CD4-positive, alpha-beta T cell treated with Interferon alpha-2 for 1 hour (primary cell): ENCODE measurements around the gene ESR2.
"Not testable (repeated sequence)": the region's sequence is repeated elsewhere in the genome, so short reads cannot be mapped to it uniquely, and the experiment has no call there.

Experiments used
- DNase-seq, 2 donors: peaks; one replicate each; pipeline ENCODE4 v3.0.0-alpha.2; 2020 to 2022

ESR2 gene

GRCh38 chr14:64196056-64196455 is 98.1 kb downstream of the ESR2 start:
- no peak for DNase-seq

- DNase-seq = peak in 1 of 2 donors; percentile 49
Observed at GRCh38 chr14:64195199-64195598, 99.0 kb downstream of the ESR2 start.

GRCh38 chr14:64194404-64194803 is 99.8 kb downstream of the ESR2 start:
- no peak for DNase-seq

- DNase-seq = no peak
Observed at GRCh38 chr14:64193821-64194220, 100.3 kb downstream of the ESR2 start.

GRCh38 chr14:64191756-64192155 is 102.4 kb downstream of the ESR2 start:
- DNase-seq = no peak

GRCh38 chr14:64190974-64191502 is 103.1 kb downstream of the ESR2 start:
- DNase-seq = no peak

GRCh38 chr14:64187331-64187730 is 106.8 kb downstream of the ESR2 start:
- DNase-seq = no peak

- DNase-seq = no peak
Observed at GRCh38 chr14:64186231-64187129, 107.7 kb downstream of the ESR2 start.

GRCh38 chr14:64185184-64185583 is 109.0 kb downstream of the ESR2 start:
- DNase-seq = no peak

- no peak for DNase-seq
Observed at GRCh38 chr14:64184103-64184729, 110.0 kb downstream of the ESR2 start.

GRCh38 chr14:64182908-64183307 is 111.3 kb downstream of the ESR2 start:
- not testable (repeated sequence) for DNase-seq

- no peak for DNase-seq
Observed at GRCh38 chr14:64178814-64179213, 115.4 kb downstream of the ESR2 start.

- no peak for DNase-seq
Observed at GRCh38 chr14:64176330-64176729, 117.8 kb downstream of the ESR2 start.

- no peak for DNase-seq
Observed at GRCh38 chr14:64174922-64175782, 119.0 kb downstream of the ESR2 start.

GRCh38 chr14:64170181-64170580 is 124.0 kb downstream of the ESR2 start:
- peak in 1 of 2 donors; percentile 5 for DNase-seq

GRCh38 chr14:64159588-64159987 is 134.6 kb downstream of the ESR2 start:
- no peak for DNase-seq

GRCh38 chr14:64158608-64159007 is 135.6 kb downstream of the ESR2 start:
- no peak for DNase-seq

- no peak for DNase-seq
Observed at GRCh38 chr14:64149921-64150320, 144.2 kb downstream of the ESR2 start.

GRCh38 chr14:64147126-64147790 is 146.9 kb downstream of the ESR2 start:
- no peak for DNase-seq

GRCh38 chr14:64137657-64138290 is 156.4 kb downstream of the ESR2 start:
- no peak for DNase-seq

GRCh38 chr14:64126548-64126947 is 167.6 kb downstream of the ESR2 start:
- no peak for DNase-seq

GRCh38 chr14:64125270-64125669 is 168.9 kb downstream of the ESR2 start:
- DNase-seq = no peak
